Esophagus squamous epithelium (tissue), 4 donors: Measurements from ENCODE around the gene FBXW7.

ENCODE experiments used
- CTCF ChIP-seq, 6 experiments: fragments of 450-650 bp in 4 of 6; fragments of 200-600 bp in 2 of 6; sonication (generic) in 2 of 6; IDR thresholded peaks; one replicate each; pipeline ENCODE4 v1.5.1; 2016 to 2019; ENCODE audit warnings: antibody characterized with exemption in 6 of 6, mild to moderate bottlenecking in 4 of 6, moderate library complexity in 4 of 6
- POLR2A ChIP-seq, 4 donors: fragments of 450-650 bp; IDR thresholded peaks; one replicate each; pipeline ENCODE4 v1.6.1; 2017; ENCODE audit warnings: antibody characterized with exemption in 4 of 4, mild to moderate bottlenecking in 4 of 4, moderate library complexity in 3 of 4

DNA sequence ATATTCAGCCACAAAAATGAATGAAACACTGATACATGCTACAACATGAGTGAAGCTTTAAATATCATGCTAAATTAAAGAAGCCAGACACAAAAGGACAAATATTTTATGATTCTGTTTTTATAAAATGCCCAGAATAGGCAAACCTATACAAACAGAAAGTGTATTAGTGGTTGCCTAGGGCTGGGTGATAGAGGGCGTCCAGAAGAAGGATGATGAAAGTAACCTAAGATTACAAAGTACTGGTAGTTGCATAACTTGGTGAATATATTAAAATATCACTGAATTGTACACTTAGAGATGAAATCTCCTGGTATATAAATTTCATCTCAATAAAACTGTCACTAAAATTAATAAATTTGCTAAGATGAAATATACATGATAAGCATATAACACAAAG, 67.5 kb downstream of the FBXW7 start:
- TF ChIP-seq CTCF (IDR thresholded peaks at IDR 0.05) (no peak), POLR2A (IDR thresholded peaks at IDR 0.05) (no peak)
